CD4-positive, alpha-beta T cell treated with Interleukin-17A for 1 hour (primary cell): ENCODE data around the gene NR3C1.

Experiments used
- DNase-seq: peaks from one replicate; pipeline ENCODE4 v3.0.0-alpha.2; 2020

The NR3C1 gene

DNA sequence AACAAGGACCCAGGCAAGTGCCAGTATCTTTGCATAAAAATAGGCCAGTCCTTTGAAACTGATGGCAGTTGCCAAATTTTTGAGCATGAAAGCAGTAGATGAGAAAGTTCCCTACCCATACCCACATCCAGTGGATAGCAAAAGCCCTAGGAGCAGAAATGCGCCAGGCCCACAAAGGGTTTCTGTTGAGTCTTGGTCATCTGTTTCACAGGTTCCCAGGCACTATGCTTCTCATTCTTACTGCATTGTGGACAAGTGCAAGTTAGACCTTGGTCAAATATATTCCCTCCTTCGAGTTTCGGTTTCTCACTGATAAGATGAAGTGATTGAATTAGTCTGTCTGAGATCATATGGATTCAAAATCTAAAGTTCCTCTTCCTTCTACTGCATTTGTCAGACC, 152.3 kb downstream of the NR3C1 start:
- no peak for DNase-seq

DNA sequence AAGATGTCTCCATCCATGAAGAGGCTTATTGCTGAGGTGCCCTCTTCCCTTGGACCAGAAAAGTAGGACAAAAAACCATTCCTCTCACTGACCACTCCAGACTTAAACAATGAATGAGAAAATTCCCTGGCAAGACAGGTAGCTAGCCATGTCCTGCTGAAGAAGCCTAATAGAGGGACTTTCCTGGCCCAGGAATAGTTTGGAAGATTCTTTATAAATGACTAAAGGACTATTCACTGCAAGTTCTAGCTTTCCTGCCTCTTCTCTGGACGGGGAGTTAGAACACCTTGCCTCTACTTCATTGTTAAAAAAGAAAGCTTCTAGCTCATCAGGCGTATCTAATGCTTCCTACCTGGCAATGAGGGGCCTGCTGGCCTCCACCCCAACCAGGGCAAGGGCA, 153.6 kb downstream of the NR3C1 start:
- DNase-seq = no peak

DNA sequence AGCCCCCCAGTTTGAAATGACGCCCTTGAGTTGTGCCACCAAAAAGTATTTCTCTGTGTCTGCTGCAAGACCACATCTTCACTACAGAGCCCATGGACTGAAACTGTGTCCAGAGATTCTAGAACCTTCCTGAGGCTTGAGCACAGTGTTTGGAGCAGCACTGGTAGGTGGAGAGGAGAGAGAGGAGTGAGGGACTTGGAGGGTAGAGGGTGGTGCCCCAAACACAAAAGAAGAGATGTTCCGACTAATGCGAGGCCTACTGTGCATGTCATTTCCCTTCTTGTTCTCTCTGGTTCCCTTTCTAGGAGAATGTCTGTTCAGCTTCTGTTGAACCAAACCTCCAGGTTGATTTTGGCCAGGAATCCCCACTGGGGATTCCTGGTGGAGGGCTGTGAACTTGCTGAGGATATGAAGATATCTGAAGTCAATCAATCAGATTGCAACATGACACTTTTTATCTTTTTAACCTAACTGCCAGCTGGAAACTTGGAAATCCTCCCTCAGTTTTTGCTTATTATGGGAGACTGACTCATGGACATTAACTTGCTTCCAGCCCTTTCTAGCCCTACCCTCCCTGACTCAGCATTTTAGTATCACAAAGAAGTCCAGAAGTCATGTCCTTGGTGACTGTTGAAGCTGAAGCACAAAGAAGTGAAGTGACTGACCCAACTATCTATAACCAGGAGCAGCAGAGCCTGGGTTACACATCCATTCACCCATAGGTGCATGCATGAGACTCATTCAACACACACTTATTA, 154.5 kb downstream of the NR3C1 start:
- DNase-seq = no peak

DNA sequence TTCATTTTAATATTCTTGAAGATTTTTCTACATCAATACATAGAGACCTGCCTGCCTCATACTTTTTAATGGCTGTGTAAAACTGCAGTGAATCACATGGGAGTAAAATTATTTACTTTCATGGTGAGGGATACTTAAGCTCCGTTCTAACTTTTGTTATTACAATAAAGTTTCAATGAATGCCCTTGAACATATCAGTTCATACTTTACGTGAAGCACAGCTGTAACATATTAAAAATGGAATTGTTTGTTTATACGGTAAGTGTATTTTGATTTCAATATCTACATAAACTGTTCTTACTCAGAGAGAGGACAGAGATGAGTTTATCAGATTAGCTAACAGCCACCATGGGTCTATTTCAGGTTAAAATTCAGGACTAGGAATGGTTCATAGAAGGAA, 155.1 kb downstream of the NR3C1 start:
- DNase-seq = no peak

DNA sequence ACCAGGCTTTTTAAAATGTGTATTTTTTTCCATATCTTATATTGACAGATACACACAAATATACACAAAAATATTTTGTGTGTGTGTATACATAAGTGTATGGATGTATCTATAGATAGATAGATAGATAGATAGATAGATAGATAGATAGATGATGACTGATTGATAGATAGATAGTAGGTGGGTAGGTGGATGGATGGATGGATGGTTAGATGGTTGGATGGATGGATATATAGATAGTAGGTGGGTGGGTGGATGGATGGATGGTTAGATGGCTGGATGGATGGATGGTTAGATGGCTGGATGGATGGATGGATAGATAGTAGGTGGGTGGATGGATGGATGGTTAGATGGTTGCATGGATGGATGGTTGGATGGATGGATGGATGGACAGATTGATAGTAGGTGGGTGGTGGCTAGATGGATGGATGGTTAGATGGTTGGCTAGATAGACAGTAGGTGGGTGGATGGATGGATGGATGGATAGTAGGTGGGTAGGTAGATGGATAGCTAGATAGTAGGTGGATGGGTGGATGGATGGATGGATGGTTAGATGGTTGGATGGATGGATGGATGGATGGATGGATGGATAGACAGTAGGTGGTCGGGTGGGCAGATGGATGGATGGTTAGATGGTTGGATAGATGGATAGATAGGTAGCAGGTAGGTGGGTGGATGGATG, 156.2 kb downstream of the NR3C1 start:
- no peak for DNase-seq

DNA sequence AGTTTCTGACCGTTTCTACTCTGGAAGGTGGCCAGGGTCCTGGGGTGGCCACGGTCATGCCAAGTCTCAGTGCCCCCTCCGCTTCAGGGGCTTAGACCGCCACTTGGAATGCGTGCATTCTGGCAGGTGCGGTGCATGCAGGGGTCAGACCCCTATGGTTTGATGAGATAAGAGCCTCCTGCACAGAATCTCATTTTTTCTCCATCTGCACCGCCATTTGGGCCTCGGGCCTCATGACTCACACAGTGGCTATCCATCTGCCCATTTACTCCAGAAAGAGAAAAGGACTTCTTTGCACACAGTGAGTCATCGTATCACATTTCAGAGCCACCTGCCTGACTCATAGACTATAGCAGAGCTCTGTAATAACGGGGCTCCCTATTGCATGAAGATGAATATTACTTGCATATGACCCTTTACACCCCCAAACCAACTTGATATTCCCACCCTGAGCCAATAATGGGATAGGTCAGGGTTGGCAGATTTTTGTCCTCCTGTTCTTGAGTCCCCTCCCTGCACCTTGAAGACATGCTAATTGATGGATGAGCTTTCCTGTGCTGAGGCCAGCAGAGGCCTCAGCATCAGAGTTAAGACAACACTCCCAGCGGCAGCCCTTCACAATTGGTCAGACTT, 157.4 kb downstream of the NR3C1 start:
- DNase-seq = no peak

DNA sequence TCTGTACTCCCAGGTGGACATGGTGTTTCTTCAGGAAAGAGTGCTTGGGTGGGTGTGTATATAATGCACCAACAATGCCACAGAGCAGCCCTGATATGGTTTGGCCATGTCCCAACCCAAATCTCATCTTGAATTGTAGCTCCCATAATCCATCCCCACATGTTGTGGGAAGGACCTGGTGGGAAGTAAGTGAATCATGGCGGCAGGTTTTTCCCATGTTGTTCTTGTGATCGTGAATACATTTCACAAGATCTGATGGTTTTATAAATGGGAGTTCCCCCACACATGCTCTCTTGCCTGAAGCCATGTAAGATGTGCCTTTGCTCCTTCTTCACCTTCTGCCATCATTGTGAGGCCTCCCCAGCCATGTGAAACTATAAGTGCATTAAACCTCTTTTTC, 158.5 kb downstream of the NR3C1 start:
- no peak for DNase-seq

DNA sequence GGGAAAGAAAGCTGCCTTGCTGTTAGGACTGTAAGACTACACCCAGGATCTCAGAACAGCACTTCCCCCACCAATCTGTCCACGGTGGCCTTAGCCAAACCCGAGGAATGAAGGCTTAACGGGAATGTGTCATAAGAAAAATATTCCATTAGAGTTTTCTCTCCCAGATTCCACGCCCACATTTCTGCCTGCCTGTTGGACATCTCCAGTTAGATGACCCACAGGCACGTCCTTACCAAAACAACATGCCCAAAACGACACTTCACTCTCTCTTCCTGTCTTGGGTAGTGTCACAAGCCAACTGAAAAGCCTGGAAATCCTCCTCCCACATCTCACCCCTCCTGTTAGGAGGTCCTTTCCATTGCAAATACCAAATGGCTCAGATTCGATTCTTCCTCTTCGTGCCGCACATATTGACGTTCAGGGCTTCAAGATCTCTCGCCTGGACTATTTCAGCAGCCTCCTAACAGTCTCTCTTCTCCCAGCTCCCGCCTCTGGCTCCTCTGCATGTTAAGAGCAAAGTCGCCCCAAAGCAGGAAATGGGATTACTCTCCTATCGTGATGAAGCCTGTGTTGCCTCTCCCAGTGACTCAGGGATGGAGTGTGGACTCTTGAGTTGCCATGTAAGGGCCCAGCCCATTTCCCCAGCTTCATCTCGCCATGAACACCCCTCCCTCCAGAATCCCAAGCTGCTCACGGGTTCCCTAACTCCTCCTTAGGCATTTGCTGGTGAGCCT, 159.3 kb downstream of the NR3C1 start:
- no peak for DNase-seq

DNA sequence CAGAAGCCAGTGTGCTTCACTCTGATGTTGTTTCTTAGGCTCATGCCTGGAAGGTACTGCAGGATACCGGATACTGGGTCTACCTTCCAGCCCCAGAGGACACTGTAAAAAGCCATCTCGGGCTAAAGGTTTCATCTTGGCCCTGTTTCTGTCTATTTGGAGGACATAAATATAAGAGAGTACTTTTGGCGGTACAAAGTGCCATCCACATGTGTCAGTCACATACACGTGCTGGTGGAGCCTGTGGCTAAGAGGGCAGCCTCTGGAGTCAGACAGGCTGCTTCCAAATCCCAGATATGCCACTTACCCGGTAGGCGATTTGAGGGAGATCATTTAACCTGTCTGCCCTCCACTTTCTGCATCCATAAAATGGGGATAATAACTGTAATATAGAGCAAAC, 160.4 kb downstream of the NR3C1 start:
- DNase-seq = no peak

DNA sequence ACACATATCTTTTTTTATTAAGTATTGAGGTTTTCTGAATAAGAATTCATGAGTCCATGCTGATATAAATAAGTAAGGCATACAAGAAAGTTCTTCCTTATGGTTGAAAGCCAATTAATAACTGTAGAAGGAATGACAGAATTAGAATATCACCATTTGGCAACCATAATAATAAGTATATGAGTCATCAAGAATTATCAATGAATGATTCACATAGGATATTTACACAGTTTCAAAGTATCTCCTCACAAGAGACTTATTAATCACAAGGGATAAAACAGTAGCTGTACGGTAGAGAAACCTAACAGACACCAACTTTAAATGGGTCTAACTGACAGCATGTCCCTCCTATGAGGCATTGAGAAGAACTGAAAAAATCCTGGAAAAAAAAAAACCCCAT, 161.6 kb downstream of the NR3C1 start:
- DNase-seq = no peak

DNA sequence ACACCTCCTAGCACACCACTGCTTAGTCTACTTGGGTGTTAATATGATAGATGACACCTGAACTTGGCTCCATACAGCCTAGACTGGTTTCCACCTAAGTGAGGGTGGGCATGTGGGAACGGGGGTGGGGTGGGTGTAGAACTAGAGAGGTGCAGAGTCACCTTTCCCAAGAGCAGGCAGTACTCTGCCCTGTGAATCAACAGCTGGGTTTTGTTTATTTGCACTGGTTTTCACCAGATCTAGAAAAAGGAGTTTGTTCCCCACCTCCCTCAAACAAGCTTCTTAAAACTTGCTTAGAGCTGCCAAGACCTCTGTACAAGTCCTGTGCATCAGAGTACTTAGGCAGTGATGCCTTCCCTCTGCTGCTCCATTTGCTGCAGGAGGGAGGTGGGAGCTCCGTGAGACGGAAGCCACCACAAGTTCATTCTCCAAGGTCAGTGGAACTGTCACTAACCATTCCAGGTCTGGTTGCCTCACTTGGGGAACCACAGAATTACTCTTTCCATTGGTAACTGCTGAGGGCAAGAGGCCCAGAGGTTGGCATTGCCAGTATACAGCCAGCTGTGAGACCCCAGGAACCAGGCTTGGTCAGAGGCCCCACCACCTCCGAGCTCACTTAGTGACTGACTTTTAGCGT, 163.5 kb downstream of the NR3C1 start:
- DNase-seq = no peak

DNA sequence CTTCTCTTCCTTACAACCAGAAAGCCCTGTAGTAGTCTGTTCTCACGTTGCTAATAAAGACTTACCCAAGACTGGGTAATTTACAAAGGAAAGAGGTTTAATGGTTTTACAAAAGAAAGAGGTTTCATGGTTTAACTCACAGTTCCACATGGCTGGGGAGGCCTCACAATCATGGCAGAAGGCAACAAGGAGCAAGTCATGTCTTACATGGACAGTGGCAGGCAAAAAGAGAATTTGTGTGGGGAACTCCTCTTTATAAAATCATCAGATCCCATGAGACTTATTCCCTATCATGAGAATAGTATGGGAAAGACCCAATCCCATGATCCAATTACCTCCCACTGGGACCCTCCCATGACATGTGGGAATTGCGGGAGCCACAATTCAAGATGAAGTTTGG, 164.9 kb downstream of the NR3C1 start:
- DNase-seq = no peak

DNA sequence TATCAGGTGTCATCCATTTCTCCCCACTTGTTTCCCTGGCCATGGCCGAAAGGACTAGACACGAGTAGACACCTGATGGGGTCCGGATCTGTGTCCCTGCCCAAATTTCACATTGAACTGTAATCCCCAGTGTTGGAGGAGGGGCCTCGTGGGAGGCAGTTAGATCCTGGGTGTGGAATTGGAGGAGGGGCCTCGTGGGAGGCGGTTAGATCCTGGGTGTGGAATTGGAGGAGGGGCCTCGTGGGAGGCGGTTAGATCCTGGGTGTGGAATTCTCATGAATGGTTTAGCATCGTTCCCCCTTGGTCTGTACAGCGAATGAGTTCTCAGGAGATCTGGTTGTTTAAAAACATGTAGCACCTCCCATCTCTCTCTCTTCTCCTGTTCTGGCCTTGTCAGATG, 165.8 kb downstream of the NR3C1 start:
- DNase-seq = no peak

DNA sequence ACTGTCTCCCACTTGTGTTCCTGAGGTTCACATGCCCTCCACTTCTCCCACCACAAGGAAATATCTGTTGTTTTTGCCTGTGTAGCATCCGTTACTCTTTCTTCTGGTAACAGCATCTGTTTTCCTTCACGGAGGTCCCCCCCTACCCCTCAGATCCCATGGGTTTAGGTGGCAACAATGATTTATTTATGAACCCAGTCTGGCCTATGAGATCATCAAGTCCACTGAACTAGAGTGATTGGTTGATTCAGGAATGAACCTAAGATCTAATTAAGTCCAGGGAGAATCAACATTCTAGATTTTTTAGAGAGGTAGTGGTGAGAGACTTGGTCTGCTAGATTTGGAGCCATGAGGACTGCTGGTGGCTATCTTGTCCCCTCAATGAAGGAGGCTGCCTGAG, 166.8 kb downstream of the NR3C1 start:
- no peak for DNase-seq

DNA sequence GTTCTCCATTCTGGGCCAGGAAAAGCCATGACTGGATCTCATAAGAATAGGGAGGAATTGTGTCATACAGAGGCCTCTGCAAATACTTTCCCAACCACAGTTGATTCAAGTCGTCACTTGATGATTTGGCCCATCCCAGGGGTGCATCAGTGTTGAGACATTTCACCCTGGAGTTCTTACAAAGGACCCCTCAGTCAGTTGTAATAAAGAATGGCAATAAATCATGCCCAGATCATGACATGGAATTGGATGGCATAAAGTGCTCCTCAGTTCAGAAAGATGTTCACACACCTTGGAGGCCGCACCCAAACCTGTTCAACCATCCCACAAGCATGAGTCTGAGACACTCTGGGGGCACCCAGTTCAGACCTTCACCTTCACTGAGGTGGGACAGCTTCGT, 168.1 kb downstream of the NR3C1 start:
- no peak for DNase-seq

DNA sequence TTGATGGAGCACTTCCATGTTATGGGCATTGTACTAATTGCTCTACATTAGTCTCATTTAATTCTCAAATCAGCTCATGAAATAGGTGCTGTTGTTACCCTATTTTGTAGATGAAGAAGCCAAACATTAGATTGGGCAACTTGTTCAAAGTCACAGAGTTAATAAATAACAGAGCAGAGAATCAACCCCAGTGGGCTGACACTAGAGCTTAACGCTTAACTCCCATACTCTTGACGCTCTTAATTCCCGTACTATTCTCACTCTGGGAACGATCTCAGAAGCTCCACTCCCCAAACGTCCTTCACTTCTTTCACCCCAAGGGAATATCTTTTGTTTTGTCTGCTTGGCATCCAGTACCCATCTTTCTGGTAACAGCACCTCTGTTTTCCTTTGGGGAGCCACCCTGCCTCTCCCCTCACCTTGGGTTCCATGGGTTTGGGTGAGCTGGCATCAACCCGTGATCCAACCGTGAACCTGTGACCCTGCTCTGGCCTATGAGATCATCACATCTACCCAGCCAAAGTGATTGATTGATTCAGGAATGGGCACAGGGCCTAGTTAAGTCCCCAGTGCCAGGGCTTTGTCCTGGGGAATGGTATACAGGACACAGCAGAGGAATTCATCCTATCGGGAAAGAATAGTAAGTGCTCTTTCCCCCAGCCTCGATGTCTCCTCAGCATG, 169.2 kb downstream of the NR3C1 start:
- no peak for DNase-seq

DNA sequence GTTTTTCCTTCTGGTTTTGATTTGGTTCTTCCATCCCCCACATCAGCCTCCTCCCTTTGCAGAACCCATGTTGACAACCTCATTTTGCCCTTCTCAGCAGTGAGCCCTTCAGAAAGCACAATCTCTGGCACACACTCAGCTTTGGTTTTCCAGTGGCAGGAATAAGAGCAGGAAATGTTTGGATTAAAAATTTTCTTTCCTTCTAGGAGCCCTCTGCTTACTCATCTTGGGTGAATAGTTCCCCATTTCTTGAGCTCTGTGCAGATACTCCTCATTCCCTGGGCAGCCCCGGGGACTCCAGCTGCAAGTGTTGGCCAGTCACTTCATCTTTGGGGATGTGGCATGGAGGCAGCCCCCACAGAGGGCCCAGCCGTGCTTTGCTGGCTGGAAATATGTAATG, 170.5 kb downstream of the NR3C1 start:
- no peak for DNase-seq

DNA sequence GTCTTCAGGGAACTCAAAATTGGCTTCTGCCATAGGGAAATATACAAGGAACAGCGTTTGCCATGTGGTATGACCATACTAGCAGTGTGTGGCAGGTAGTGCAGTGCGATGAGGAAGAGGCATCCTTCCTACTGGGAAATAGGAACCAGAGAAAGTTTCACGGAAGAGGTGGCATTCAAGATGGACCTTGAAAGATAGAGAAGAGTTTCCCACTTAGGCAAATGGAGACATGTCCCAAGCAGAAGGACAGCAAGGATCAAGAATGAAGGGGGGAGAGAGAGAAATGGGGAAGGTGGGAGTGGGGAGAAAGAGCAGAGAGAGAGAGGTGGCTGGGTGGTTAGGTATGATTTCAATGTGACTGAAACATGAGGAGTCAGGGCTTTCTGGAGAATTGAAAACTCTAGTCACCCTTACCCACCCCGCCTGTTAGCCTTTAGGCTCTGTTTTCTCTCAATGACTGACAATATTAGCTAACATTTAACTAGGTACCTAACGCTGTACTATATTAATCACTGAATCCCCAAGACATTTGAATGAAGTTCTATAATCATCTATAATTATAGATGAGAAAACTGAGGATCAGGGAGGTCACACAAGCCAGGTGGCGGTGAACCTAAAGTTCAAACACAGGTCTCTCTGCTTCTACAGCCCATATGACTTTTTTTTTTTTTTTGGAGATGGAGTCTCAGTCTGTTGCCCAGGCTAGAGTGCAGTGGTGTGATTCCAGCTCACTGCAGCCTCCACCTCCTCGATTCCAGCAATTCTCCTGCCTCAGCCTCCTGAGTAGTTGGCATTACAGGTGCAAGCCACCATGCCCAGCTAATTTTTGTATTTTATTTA, 171.3 kb downstream of the NR3C1 start:
- no peak for DNase-seq

DNA sequence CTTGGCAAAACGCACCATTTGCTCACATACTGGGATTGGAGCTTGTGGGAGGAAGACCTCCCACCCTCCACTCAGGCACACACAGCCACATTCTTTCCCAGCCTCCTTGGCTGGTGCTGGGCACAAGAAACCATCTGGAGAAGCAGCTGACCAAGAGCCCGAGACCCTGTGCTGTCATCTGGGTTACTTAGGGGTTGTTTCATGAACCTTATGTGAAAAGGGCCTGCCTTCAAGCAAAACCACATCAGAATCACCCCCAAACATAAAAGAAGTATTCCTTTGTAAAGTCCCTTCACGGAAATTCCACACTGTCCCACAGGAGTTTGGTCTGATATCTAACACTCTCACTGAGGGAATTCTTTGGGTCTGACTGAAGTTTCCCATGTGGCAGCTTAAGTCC, 172.1 kb downstream of the NR3C1 start:
- DNase-seq = no peak

DNA sequence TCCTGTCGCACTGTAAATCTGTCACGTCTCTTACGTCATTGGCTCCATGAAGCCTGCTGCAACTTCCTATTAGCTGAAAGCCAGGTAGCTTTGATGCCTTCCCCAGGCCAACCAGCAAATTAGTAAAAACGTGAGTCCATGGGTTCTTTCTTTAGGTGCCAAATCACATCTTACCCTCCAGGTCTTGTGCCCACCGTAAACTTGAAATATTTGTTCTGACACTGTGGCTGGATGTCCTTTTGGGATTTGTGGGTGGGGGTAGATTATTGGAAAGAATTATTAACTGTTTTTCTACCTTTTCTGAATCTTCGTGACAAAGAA, 172.8 kb downstream of the NR3C1 start:
- DNase-seq = no peak

DNA sequence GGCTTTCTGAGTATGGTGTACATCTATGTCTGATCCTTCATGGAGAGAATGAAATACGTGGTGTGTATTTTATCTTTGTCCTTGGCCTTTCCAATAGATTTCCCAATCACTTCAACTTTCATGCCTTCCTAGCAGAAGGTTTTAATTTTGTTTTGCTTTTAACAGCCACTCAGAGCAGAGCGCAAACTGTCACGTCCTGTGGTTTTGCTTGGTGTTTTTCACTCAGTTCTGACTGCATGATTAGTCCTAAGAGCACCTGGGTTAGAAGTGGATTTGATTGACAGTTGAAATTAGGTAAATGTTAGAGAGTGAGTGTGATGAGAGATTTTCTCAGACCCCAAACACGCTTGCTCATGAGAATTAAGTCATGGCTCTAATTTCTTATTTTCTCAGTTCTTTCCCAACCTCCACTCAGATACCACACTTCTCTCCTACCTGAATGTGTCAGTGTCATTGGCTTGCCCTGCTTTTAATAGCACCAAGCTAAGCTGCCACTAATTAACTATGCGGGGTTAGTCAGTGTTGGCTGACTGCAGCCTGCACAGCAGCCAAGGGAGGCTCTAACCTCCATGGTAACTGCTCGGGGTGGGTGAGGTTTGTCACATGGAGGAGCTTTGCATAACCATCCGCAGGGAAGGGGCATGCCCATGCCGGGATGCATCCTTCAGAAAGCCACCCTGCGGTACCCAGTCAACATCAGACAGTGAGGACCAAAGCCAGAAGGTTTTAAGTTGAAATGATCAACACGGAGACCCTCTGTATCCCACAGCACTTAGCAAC, 173.4 kb downstream of the NR3C1 start:
- DNase-seq = peak; percentile 65
